GM21367 (cell line): Measurements from ENCODE around the gene CSTPP1.
"Not testable (repeated sequence)": the region's sequence is repeated elsewhere in the genome, so short reads cannot be mapped to it uniquely, and the experiment has no call there.

Experiments used
- ATAC-seq: cut with Tn5 transposase; IDR thresholded peaks from one replicate; pipeline ENCODE4 v1.9.1; 2021; ENCODE audit not compliant: unreplicated experiment

CSTPP1 gene

GRCh38 chr11:47177846-47178245 lies 241.3 kb downstream of the CSTPP1 start:
- no peak for ATAC-seq

- ATAC-seq, result no peak
These were observed 241.8 kb downstream of the CSTPP1 start for GRCh38 chr11:47178316-47178715.

GRCh38 chr11:47178737-47179654 lies 242.4 kb downstream of the CSTPP1 start:
- ATAC-seq, result no peak

- ATAC-seq, result no peak
These were observed 243.1 kb downstream of the CSTPP1 start for GRCh38 chr11:47179655-47179991.

- no peak for ATAC-seq
These were observed 243.6 kb downstream of the CSTPP1 start for GRCh38 chr11:47180006-47180787.

GRCh38 chr11:47181271-47181670 lies 244.7 kb downstream of the CSTPP1 start:
- ATAC-seq, result no peak

GRCh38 chr11:47182380-47182779 lies 245.8 kb downstream of the CSTPP1 start:
- no peak for ATAC-seq

- no peak for ATAC-seq
These were observed 246.7 kb downstream of the CSTPP1 start for GRCh38 chr11:47183031-47183856.

GRCh38 chr11:47183969-47184368 lies 247.4 kb downstream of the CSTPP1 start:
- no peak for ATAC-seq

GRCh38 chr11:47184711-47185304 lies 248.2 kb downstream of the CSTPP1 start:
- no peak for ATAC-seq

GRCh38 chr11:47185305-47186075 lies 248.9 kb downstream of the CSTPP1 start:
- ATAC-seq, result no peak

GRCh38 chr11:47186076-47186699 lies 249.6 kb downstream of the CSTPP1 start, which contains the start of gene PACSIN3:
Gene PACSIN3 (minus strand): TSS chr11:47186434. CDS start chr11:47182727, 3,707 bp downstream.
- no peak for ATAC-seq

- ATAC-seq, result no peak
These were observed 250.4 kb downstream of the CSTPP1 start for GRCh38 chr11:47186700-47187695.

GRCh38 chr11:47187723-47188122 lies 251.2 kb downstream of the CSTPP1 start:
- ATAC-seq, result no peak

- ATAC-seq, result no peak
These were observed 251.7 kb downstream of the CSTPP1 start for GRCh38 chr11:47188259-47188658.

GRCh38 chr11:47189100-47189834 lies 252.7 kb downstream of the CSTPP1 start:
- no peak for ATAC-seq

- not testable (repeated sequence) for ATAC-seq
These were observed 254.6 kb downstream of the CSTPP1 start for GRCh38 chr11:47191137-47191536.

GRCh38 chr11:47192111-47192510 lies 255.6 kb downstream of the CSTPP1 start:
- ATAC-seq, result no peak
